Measurements from ENCODE around the gene UBE2F. TPM values are rescaled to one million over a fixed set of nuclear protein-coding genes. Genes with fewer than 3 reads are reported as not detected.

UBE2F gene
- total and polyA plus RNA-seq, 9 of the 15 experiments (the other 6 are each of a cell fraction or from before 2014, with no cell fraction given): 18.1 to 88.1 (median 53.0) TPM

DNA sequence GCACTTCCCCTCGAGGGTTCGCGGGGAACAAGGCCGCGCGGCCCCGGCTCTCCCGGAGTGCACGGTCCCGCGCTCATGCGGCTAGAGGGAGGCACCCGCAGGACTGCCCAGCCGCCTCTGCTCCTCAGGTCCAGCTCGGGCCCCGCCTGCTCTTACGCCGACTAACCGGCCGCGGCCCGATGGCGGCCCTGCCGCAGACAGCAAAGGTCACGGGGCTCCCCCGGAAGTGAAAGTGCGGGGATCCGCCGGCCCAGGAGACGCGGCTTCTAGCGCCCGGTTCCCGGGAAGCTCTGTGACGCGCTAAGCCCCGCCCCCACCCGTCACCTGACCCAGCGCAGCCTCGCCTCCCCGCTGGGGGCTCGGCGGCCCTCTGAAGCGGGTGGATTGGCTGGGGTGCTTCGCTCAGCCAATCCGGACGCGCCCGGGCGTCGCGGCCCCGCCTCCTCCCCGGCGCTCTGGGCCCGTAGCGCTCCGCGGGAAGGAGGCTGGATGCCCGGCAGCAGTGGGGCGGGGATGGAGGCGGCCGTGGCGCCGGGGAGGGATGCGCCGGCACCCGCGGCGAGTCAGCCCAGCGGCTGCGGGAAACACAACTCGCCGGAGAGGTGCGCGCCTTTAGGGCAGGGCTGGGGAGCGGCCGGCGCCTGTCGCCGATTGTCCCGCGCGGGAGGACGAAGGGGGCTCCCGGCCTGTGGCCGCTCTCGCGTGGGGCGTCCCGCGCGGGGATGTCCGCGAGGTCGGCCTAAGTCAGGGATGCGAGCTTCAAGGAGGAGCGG is 93.9 kb downstream of the UBE2F start, which contains the start of gene SCLY (continued):
- TF ChIP-seq, protein P1, sequence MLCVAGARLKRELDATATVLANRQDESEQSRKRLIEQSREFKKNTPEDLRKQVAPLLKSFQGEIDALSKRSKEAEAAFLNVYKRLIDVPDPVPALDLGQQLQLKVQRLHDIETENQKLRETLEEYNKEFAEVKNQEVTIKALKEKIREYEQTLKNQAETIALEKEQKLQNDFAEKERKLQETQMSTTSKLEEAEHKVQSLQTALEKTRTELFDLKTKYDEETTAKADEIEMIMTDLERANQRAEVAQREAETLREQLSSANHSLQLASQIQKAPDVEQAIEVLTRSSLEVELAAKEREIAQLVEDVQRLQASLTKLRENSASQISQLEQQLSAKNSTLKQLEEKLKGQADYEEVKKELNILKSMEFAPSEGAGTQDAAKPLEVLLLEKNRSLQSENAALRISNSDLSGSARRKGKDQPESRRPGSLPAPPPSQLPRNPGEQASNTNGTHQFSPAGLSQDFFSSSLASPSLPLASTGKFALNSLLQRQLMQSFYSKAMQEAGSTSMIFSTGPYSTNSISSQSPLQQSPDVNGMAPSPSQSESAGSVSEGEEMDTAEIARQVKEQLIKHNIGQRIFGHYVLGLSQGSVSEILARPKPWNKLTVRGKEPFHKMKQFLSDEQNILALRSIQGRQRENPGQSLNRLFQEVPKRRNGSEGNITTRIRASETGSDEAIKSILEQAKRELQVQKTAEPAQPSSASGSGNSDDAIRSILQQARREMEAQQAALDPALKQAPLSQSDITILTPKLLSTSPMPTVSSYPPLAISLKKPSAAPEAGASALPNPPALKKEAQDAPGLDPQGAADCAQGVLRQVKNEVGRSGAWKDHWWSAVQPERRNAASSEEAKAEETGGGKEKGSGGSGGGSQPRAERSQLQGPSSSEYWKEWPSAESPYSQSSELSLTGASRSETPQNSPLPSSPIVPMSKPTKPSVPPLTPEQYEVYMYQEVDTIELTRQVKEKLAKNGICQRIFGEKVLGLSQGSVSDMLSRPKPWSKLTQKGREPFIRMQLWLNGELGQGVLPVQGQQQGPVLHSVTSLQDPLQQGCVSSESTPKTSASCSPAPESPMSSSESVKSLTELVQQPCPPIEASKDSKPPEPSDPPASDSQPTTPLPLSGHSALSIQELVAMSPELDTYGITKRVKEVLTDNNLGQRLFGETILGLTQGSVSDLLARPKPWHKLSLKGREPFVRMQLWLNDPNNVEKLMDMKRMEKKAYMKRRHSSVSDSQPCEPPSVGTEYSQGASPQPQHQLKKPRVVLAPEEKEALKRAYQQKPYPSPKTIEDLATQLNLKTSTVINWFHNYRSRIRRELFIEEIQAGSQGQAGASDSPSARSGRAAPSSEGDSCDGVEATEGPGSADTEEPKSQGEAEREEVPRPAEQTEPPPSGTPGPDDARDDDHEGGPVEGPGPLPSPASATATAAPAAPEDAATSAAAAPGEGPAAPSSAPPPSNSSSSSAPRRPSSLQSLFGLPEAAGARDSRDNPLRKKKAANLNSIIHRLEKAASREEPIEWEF (CRISPR knock-in tag; IDR thresholded peaks at IDR 0.05): no peak
- TF ChIP-seq FIP1L1 (IDR thresholded peaks at IDR 0.05; ENCODE audit: low read depth, low read length, poor library complexity, severe bottlenecking): peak; percentile 11
- no peak for TF ChIP-seq CHCHD3 (CRISPR knock-in tag; IDR thresholded peaks at IDR 0.05)
- TF ChIP-seq TEAD1 (CRISPR knock-in tag; IDR thresholded peaks at IDR 0.05): 0 out of 4 replicates have a peak, but pooled peaks of 1 of the 2 experiments have one; percentile 10
- TF ChIP-seq FUS (optimal IDR thresholded peaks at IDR 0.05; ENCODE audit: low read depth, low read length): no peak
- TF ChIP-seq, protein P2, sequence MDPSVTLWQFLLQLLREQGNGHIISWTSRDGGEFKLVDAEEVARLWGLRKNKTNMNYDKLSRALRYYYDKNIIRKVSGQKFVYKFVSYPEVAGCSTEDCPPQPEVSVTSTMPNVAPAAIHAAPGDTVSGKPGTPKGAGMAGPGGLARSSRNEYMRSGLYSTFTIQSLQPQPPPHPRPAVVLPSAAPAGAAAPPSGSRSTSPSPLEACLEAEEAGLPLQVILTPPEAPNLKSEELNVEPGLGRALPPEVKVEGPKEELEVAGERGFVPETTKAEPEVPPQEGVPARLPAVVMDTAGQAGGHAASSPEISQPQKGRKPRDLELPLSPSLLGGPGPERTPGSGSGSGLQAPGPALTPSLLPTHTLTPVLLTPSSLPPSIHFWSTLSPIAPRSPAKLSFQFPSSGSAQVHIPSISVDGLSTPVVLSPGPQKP (CRISPR knock-in tag; IDR thresholded peaks at IDR 0.05): no peak
- TF ChIP-seq ATF7 (IDR thresholded peaks at IDR 0.05): no peak; the same call in 1 of the 2 replicates
- TF ChIP-seq, protein P3, sequence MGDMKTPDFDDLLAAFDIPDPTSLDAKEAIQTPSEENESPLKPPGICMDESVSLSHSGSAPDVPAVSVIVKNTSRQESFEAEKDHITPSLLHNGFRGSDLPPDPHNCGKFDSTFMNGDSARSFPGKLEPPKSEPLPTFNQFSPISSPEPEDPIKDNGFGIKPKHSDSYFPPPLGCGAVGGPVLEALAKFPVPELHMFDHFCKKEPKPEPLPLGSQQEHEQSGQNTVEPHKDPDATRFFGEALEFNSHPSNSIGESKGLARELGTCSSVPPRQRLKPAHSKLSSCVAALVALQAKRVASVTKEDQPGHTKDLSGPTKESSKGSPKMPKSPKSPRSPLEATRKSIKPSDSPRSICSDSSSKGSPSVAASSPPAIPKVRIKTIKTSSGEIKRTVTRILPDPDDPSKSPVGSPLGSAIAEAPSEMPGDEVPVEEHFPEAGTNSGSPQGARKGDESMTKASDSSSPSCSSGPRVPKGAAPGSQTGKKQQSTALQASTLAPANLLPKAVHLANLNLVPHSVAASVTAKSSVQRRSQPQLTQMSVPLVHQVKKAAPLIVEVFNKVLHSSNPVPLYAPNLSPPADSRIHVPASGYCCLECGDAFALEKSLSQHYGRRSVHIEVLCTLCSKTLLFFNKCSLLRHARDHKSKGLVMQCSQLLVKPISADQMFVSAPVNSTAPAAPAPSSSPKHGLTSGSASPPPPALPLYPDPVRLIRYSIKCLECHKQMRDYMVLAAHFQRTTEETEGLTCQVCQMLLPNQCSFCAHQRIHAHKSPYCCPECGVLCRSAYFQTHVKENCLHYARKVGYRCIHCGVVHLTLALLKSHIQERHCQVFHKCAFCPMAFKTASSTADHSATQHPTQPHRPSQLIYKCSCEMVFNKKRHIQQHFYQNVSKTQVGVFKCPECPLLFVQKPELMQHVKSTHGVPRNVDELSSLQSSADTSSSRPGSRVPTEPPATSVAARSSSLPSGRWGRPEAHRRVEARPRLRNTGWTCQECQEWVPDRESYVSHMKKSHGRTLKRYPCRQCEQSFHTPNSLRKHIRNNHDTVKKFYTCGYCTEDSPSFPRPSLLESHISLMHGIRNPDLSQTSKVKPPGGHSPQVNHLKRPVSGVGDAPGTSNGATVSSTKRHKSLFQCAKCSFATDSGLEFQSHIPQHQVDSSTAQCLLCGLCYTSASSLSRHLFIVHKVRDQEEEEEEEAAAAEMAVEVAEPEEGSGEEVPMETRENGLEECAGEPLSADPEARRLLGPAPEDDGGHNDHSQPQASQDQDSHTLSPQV (IDR thresholded peaks at IDR 0.05): 0 out of 2 replicates have a peak, but pooled peaks have one; percentile 16
- TF ChIP-seq SRSF9 (IDR thresholded peaks at IDR 0.05; ENCODE audit: borderline replicate concordance, low read depth, low read length): no peak
- peak; percentile 79; the same call in 1 of the 2 replicates for TF ChIP-seq SUPT5H (IDR thresholded peaks at IDR 0.05)

All from K562 (cell line).